GM12873 (cell line): ENCODE measurements around the gene ZNF8.

Experiments used
- CTCF ChIP-seq: IDR thresholded peaks from 2 replicates; pipeline ENCODE4 v1.5.1; 2012; ENCODE audit warnings: low read depth, mild to moderate bottlenecking, moderate library complexity, low read length, control low read depth; ENCODE audit not compliant: insufficient read depth; ENCODE audit errors: missing control alignments

ZNF8 gene

GRCh38 chr19:58311345-58311865 is 32.6 kb downstream of the ZNF8 start:
- TF ChIP-seq CTCF, result no peak

- no peak for TF ChIP-seq CTCF
Observed at GRCh38 chr19:58315580-58315979, 36.8 kb downstream of the ZNF8 start.

- no peak for TF ChIP-seq CTCF
Observed at GRCh38 chr19:58317476-58318072, 38.8 kb downstream of the ZNF8 start.

- TF ChIP-seq CTCF, result no peak
Observed at GRCh38 chr19:58318297-58318696, 39.5 kb downstream of the ZNF8 start.

DNA sequence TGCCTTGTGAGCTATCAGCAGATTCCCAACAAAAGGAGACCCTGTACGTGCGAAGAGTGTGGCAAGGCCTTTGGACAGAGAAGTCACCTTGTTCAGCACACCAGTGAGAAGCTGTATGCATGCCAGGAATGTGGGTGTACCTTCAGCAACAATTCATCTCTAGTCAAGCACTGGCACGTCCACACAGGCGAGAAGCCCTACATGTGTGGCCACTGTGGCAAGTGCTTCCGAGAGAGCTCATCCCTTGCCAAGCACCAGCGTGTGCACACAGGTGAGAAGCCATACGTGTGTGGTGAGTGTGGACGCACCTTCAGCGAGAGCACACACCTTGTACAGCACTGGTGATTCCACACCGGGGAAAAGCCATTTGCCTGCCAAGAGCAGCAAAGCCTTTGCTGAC is 40.5 kb downstream of the ZNF8 start:
- TF ChIP-seq CTCF, result no peak

GRCh38 chr19:58325311-58326022 is 46.7 kb downstream of the ZNF8 start:
- no peak for TF ChIP-seq CTCF

- no peak for TF ChIP-seq CTCF
Observed at GRCh38 chr19:58326501-58326913, 47.8 kb downstream of the ZNF8 start.
